Suprapubic skin (tissue), 4 donors: ENCODE results near the gene VMAC.

Experiments
- EP300 ChIP-seq: sonication (generic); formaldehyde crosslinking; IDR thresholded peaks from one replicate; pipeline ENCODE4 v1.6.1; 2017; ENCODE audit warnings: antibody characterized with exemption
- POLR2A ChIP-seq, 2 donors: fragments of 450-650 bp; IDR thresholded peaks; one replicate each; pipeline ENCODE4 v1.6.1; 2017; ENCODE audit warnings: antibody characterized with exemption in 2 of 2, mild to moderate bottlenecking in 2 of 2, moderate library complexity in 2 of 2
- POLR2AphosphoS5 ChIP-seq, 3 donors: sonication (generic); formaldehyde crosslinking; IDR thresholded peaks; one replicate each; pipeline ENCODE4 v1.6.1; 2017; ENCODE audit warnings: antibody characterized with exemption in 3 of 3
- TF ChIP-seq, protein P1 (sequence below), 2 donors: fragments of 200-600 bp in 1 of 2; fragments of 450-650 bp in 1 of 2; sonication (generic) in 1 of 2; IDR thresholded peaks; one replicate each; pipeline ENCODE4 v1.5.1; 2016 to 2019; ENCODE audit warnings: antibody characterized with exemption in 2 of 2, mild to moderate bottlenecking in 1 of 2, moderate library complexity in 1 of 2

DNA sequence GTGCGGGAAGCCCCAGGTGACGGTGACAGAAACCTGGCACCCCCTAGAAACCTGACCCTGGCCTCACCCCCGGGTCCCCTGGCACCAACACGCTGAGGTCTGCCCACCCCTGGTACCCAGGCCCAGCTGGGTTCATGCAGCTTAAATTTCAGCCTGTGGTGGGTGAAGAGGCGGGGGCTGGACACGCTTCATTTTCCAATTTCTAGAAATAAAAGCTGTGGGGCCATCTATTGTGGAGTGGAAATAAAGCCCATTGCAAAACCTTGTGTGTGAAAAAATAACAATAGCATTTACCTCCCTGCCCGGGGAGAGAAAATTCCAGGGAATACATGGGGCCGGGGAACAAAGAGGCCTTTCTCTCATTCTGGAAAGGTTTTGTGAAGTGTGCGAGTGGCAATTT lies 26.8 kb upstream of the VMAC start:
- TF ChIP-seq, protein P1, sequence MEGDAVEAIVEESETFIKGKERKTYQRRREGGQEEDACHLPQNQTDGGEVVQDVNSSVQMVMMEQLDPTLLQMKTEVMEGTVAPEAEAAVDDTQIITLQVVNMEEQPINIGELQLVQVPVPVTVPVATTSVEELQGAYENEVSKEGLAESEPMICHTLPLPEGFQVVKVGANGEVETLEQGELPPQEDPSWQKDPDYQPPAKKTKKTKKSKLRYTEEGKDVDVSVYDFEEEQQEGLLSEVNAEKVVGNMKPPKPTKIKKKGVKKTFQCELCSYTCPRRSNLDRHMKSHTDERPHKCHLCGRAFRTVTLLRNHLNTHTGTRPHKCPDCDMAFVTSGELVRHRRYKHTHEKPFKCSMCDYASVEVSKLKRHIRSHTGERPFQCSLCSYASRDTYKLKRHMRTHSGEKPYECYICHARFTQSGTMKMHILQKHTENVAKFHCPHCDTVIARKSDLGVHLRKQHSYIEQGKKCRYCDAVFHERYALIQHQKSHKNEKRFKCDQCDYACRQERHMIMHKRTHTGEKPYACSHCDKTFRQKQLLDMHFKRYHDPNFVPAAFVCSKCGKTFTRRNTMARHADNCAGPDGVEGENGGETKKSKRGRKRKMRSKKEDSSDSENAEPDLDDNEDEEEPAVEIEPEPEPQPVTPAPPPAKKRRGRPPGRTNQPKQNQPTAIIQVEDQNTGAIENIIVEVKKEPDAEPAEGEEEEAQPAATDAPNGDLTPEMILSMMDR (IDR thresholded peaks at IDR 0.05), result no peak
- TF ChIP-seq POLR2AphosphoS5 (IDR thresholded peaks at IDR 0.05) (no peak), POLR2A (IDR thresholded peaks at IDR 0.05) (no peak), EP300 (no peak)
